Esophagus squamous epithelium (tissue), 5 donors: ENCODE data around the gene HYPK. TPM values are rescaled to one million over a fixed set of nuclear protein-coding genes. Genes with fewer than 3 reads are reported as not detected.

Experiments
- DNase-seq: peaks from one replicate; lab custom pipeline; 2025; lab: John Stamatoyannopoulos, UW
- H3K27ac ChIP-seq, 4 donors: fragments of 200-600 bp; sonication (generic); one replicate each; pipeline ENCODE4 v1.5.1; 2016 to 2019; ENCODE audit warnings: mild to moderate bottlenecking in 1 of 4
- H3K27me3 ChIP-seq, 4 donors: fragments of 200-600 bp; sonication (generic); 1 replicate in 3 of 4; 2 replicates in 1 of 4; pipeline versions ENCODE4 v1.5.1 to v1.6.0; 2017 to 2021; ENCODE audit warnings: antibody characterized with exemption in 1 of 4
- H3K36me3 ChIP-seq, 3 donors: fragments of 200-600 bp; sonication (generic); one replicate each; pipeline ENCODE4 v1.5.1; 2016 to 2019
- H3K4me1 ChIP-seq, 3 donors: fragments of 200-600 bp; sonication (generic); one replicate each; pipeline ENCODE4 v1.5.1; 2017 to 2019
- H3K4me3 ChIP-seq, 4 donors: fragments of 200-600 bp; sonication (generic); 1 replicate in 3 of 4; 2 replicates in 1 of 4; pipeline ENCODE4 v1.5.1; 2016 to 2019; ENCODE audit warnings: mild to moderate bottlenecking in 2 of 4, moderate library complexity in 1 of 4
- H3K9me3 ChIP-seq, 3 donors: fragments of 200-600 bp; sonication (generic); one replicate each; pipeline ENCODE4 v1.5.1; 2016 to 2019
- CTCF ChIP-seq, 6 experiments: fragments of 450-650 bp in 4 of 6; fragments of 200-600 bp in 2 of 6; sonication (generic) in 2 of 6; IDR thresholded peaks; one replicate each; pipeline ENCODE4 v1.5.1; 2016 to 2019; ENCODE audit warnings: antibody characterized with exemption in 6 of 6, mild to moderate bottlenecking in 4 of 6, moderate library complexity in 4 of 6
- POLR2A ChIP-seq, 4 donors: fragments of 450-650 bp; IDR thresholded peaks; one replicate each; pipeline ENCODE4 v1.6.1; 2017; ENCODE audit warnings: antibody characterized with exemption in 4 of 4, mild to moderate bottlenecking in 4 of 4, moderate library complexity in 3 of 4
- WGBS, 2 donors: methylation state at CpG; one replicate each; pipeline ENCODE4 v1.1.5; 2018; 5-methylcytosine and 5-hydroxymethylcytosine counted together
- intact Hi-C: fragments of 100-400 bp; cut with DNase I; formaldehyde crosslinking; loops from one replicate; pipeline ENCODE4 v1.15.0; 2022
- small RNA-seq, 4 donors: library from RNA; depleted of rRNA; stranded (forward); fragments of <200 nt; gene quantifications; one replicate each; pipeline ENCODE3, GENCODE V24; 2016
- total RNA-seq, 4 donors: library from RNA; depleted of rRNA; stranded (reverse); fragments of >200 nt; gene quantifications; one replicate each; pipeline ENCODE4 v1.1.0, GENCODE V29; 2016
- donor health status: DM: yes; HTN: yes; CAD: no.

HYPK gene
- total RNA-seq, 4 donors from 2014 or later: 2.0 to 9.3 (median 5.8) TPM

- 100% methylated on average over 4 of the region's 4 CpGs for WGBS, 2 donors
- intact Hi-C loops: no loop called here
- Histone ChIP-seq H3K4me1 (no peaks in the 10 kb centered on the region), H3K4me3 (no peak overlapping the region), H3K27ac (no peak overlapping the region), H3K27me3 (no peaks in the 10 kb centered on the region), H3K9me3 (no peaks in the 10 kb centered on the region), H3K36me3 (peaks cover 0 to 74% (median 0%) of the 10 kb centered on the region in 3 donors)
- DNase-seq: no peak
- TF ChIP-seq POLR2A (IDR thresholded peaks at IDR 0.05): no peak
- no peak for TF ChIP-seq CTCF (IDR thresholded peaks at IDR 0.05)
These were observed 52.2 kb downstream of the HYPK start for GRCh38 chr15:43852607-43853006.

Small RNA genes lying within 50 kb of the gene (small RNA-seq; reads per million reads assigned to genes)
- gene MIR1282: 0 reads per million in 4 donors

Other genes with a start within 250 kb of the HYPK start
- gene PPIP5K1, start 210.4 kb upstream of the HYPK start, total RNA-seq: 10 to 100 TPM; 21.4 to 33.0 (median 26.7) TPM
- gene CKMT1B, start 206.6 kb upstream of the HYPK start, total RNA-seq: 100 to 1,000 TPM in 2 of 4 donors, 10 to 100 TPM in 2; 60.7 to 159 (median 87.4) TPM
- 1 to 10 TPM in 1 of 4 donors, under 1 TPM in 1, not detected in 2; 0.03 to 1.1 TPM for gene STRC, start 181.8 kb upstream of the HYPK start, total RNA-seq
- 1 to 10 TPM in 3 of 4 donors, not detected in 1; 2.4 to 3.8 (median 2.7) TPM for gene CATSPER2, start 151.8 kb upstream of the HYPK start, total RNA-seq
- gene CKMT1A, start 106.7 kb upstream of the HYPK start, total RNA-seq: 100 to 1,000 TPM in 2 of 4 donors, 10 to 100 TPM in 2; 53.1 to 128 (median 93.6) TPM
- gene PDIA3, start 54.2 kb upstream of the HYPK start, total RNA-seq: 100 to 1,000 TPM in 3 of 4 donors, 10 to 100 TPM in 1; 74.6 to 155 (median 129) TPM
- gene ELL3, start 23.6 kb upstream of the HYPK start, total RNA-seq: 10 to 100 TPM; 16.9 to 40.4 (median 29.9) TPM
- 100 to 1,000 TPM; 520 to 903 (median 765) TPM for gene SERF2, start 8.3 kb upstream of the HYPK start, total RNA-seq
- gene SERINC4, start 379 bp upstream of the HYPK start, total RNA-seq: under 1 TPM in 1 of 4 donors, not detected in 3; 0.19 TPM
- gene MFAP1, start 24.1 kb downstream of the HYPK start, total RNA-seq: 10 to 100 TPM; 14.5 to 21.6 (median 18.4) TPM
- gene WDR76, start 26.4 kb downstream of the HYPK start, total RNA-seq: 10 to 100 TPM in 2 of 4 donors, 1 to 10 TPM in 2; 4.6 to 15.8 (median 10.3) TPM